HEK293 (cell line): ENCODE results near the gene MMP1.

ENCODE experiments used
- CTCF ChIA-PET: fragments of 350-600 bp; formaldehyde crosslinking; extraction: SDS; loops from one replicate; lab custom pipeline; 2021; ENCODE audit warnings: antibody characterized with exemption; lab: Yijun Ruan, JAX
- POLR2A ChIA-PET: fragments of 300-600 bp; formaldehyde crosslinking; extraction: SDS; loops from one replicate; lab custom pipeline; 2020; ENCODE audit warnings: antibody characterized with exemption, inconsistent platforms; lab: Yijun Ruan, JAX
- H3K27ac ChIP-seq: fragments of 200-500 bp; sonication (Bioruptor generic); 2 replicates; pipeline ENCODE4 v1.5.1; 2014; ENCODE audit warnings: low read depth, low read length, control low read depth, inconsistent platforms; ENCODE audit errors: extremely low read depth
- H3K36me3 ChIP-seq, 2 experiments: fragments of 200-500 bp in 1 of 2; sonication (Bioruptor generic) in 1 of 2; 1 replicate in 1 of 2; 2 replicates in 1 of 2; pipeline ENCODE4 v1.5.1; 2014 to 2017; ENCODE audit warnings: inconsistent platforms in 2 of 2, low read length in 2 of 2; ENCODE audit not compliant: control insufficient read depth in 2 of 2, insufficient read depth in 1 of 2
- H3K4me1 ChIP-seq: fragments of 200-500 bp; sonication (Bioruptor generic); 2 replicates; pipeline ENCODE4 v1.5.1; 2014; ENCODE audit warnings: mild to moderate bottlenecking, low read length, inconsistent platforms; ENCODE audit not compliant: control insufficient read depth, insufficient read depth
- H3K4me3 ChIP-seq: 2 replicates; pipeline ENCODE4 v1.5.1; 2011; ENCODE audit warnings: low read depth, mild to moderate bottlenecking, control low read depth, low read length, moderate library complexity
- H3K9me3 ChIP-seq: fragments of 200-500 bp; sonication (Bioruptor generic); 2 replicates; pipeline ENCODE4 v1.5.1; 2014; ENCODE audit warnings: low read depth, low read length, inconsistent platforms; ENCODE audit not compliant: control insufficient read depth, insufficient read depth
- BCL11B ChIP-seq: fragments of 450-650 bp; formaldehyde crosslinking; IDR thresholded peaks from 2 replicates; pipeline ENCODE4 v1.5.1; 2016; ENCODE audit warnings: low read depth, missing biosample characterization, missing genetic modification characterization
- KLF10 ChIP-seq: fragments of 450-650 bp; IDR thresholded peaks from 2 replicates; pipeline ENCODE4 v1.5.1; 2018; ENCODE audit warnings: missing biosample characterization, mild to moderate bottlenecking, missing genetic modification characterization
- SETDB1 ChIP-seq: IDR thresholded peaks from one replicate; pipeline ENCODE4 v1.6.1; 2017; ENCODE audit warnings: mild to moderate bottlenecking, low read length, moderate library complexity, mixed read lengths; ENCODE audit not compliant: insufficient read length
- TRIM28 ChIP-seq: IDR thresholded peaks from 2 replicates; pipeline ENCODE4 v1.6.1; 2011; ENCODE audit warnings: low read length, control low read depth, borderline replicate concordance
- YY1 ChIP-seq: fragments of 450-650 bp; formaldehyde crosslinking; IDR thresholded peaks from 2 replicates; pipeline ENCODE4 v1.5.1; 2018; ENCODE audit warnings: missing biosample characterization, missing genetic modification characterization
- ZBTB1 ChIP-seq: fragments of 450-650 bp; formaldehyde crosslinking; IDR thresholded peaks from 2 replicates; pipeline ENCODE4 v1.5.1; 2016; ENCODE audit warnings: missing biosample characterization, missing genetic modification characterization
- ZBTB8A ChIP-seq: fragments of 450-650 bp; formaldehyde crosslinking; IDR thresholded peaks from 2 replicates; pipeline ENCODE4 v1.5.1; 2016; ENCODE audit warnings: missing biosample characterization, missing genetic modification characterization
- ZFP3 ChIP-seq: fragments of 450-650 bp; formaldehyde crosslinking; IDR thresholded peaks from 2 replicates; pipeline ENCODE4 v1.5.1; 2016; ENCODE audit warnings: low read depth, missing biosample characterization, missing genetic modification characterization
- ZNF211 ChIP-seq: fragments of 450-650 bp; formaldehyde crosslinking; IDR thresholded peaks from 2 replicates; pipeline ENCODE4 v1.5.1; 2016; ENCODE audit warnings: low read depth, missing biosample characterization, missing genetic modification characterization
- ZNF221 ChIP-seq: fragments of 450-650 bp; formaldehyde crosslinking; IDR thresholded peaks from 2 replicates; pipeline ENCODE4 v1.5.1; 2017; ENCODE audit warnings: missing biosample characterization, missing genetic modification characterization, borderline replicate concordance
- ZNF311 ChIP-seq: fragments of 450-650 bp; formaldehyde crosslinking; IDR thresholded peaks from 2 replicates; pipeline ENCODE4 v1.5.1; 2017; ENCODE audit warnings: missing biosample characterization, missing genetic modification characterization, borderline replicate concordance
- ZNF354C ChIP-seq: fragments of 450-650 bp; formaldehyde crosslinking; IDR thresholded peaks from 2 replicates; pipeline ENCODE4 v1.5.1; 2016; ENCODE audit warnings: missing biosample characterization, missing genetic modification characterization, low read depth, borderline replicate concordance
- ZNF37A ChIP-seq: fragments of 450-650 bp; IDR thresholded peaks from 2 replicates; pipeline ENCODE4 v1.5.1; 2018; ENCODE audit warnings: missing biosample characterization, missing genetic modification characterization
- ZNF416 ChIP-seq: fragments of 450-650 bp; formaldehyde crosslinking; IDR thresholded peaks from 2 replicates; pipeline ENCODE4 v1.5.1; 2016; ENCODE audit warnings: missing biosample characterization, missing genetic modification characterization
- ZNF529 ChIP-seq: fragments of 450-650 bp; formaldehyde crosslinking; IDR thresholded peaks from 2 replicates; pipeline ENCODE4 v1.5.1; 2017; ENCODE audit warnings: missing genetic modification characterization, missing biosample characterization; ENCODE audit not compliant: insufficient replicate concordance
- ZNF701 ChIP-seq: fragments of 450-650 bp; formaldehyde crosslinking; IDR thresholded peaks from 2 replicates; pipeline ENCODE4 v1.5.1; 2016; ENCODE audit warnings: missing biosample characterization, missing genetic modification characterization
- ZSCAN30 ChIP-seq: fragments of 450-650 bp; IDR thresholded peaks from 2 replicates; pipeline ENCODE4 v1.5.1; 2018; ENCODE audit warnings: missing biosample characterization, mild to moderate bottlenecking, missing genetic modification characterization, moderate library complexity
- TF ChIP-seq, protein P1 (sequence below): fragments of 450-650 bp; formaldehyde crosslinking; IDR thresholded peaks from 2 replicates; pipeline ENCODE4 v1.5.1; 2016; ENCODE audit warnings: missing biosample characterization, missing genetic modification characterization, borderline replicate concordance
- TF ChIP-seq, protein P2 (sequence below): fragments of 450-650 bp; formaldehyde crosslinking; IDR thresholded peaks from 2 replicates; pipeline ENCODE4 v1.5.1; 2016; ENCODE audit warnings: missing biosample characterization, missing genetic modification characterization, low read depth
- TF ChIP-seq, protein P3 (sequence below): fragments of 450-650 bp; formaldehyde crosslinking; IDR thresholded peaks from 2 replicates; pipeline ENCODE4 v1.5.1; 2016; ENCODE audit warnings: missing biosample characterization, missing genetic modification characterization

The MMP1 gene

DNA sequence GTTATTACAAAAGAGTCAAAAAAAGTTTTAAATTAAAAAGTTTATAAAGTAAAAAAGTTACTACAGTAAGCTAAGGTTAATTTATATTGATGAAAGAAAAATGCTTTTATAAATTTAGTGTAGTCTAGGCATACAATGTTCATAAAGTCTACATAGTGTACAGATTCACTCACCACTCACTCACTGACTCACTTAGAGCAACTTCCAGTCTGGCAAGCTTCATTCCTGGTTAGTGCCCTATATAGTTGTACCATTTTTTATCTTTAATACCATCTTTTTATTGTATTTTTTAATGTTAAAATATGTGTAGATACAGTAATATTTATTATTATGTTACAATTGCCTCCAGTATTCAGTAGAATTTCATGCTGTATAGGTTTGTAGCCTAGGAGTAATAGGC, 14.9 kb downstream of the MMP1 start:
- Histone ChIP-seq H3K9me3 (no peaks in the 10 kb centered on the region), H3K4me1 (no peaks in the 10 kb centered on the region), H3K27ac (no peak overlapping the region), H3K36me3 (no peaks in the 10 kb centered on the region), H3K4me3 (no peak overlapping the region)
- POLR2A ChIA-PET: no interaction called here
- CTCF ChIA-PET: interaction anchor here (0.9 to 1.8 kb wide), 3 partner anchors 9 to 21 kb away, joined by 3 to 5 read pairs (median 3); no protein-coding TSS in a partner anchor
- TF ChIP-seq SETDB1 (no peak), BCL11B (no peak), ZSCAN30 (no peak), TRIM28 (no peak), ZNF221 (no peak), ZBTB1 (tag by site-specific recombination) (no peak), ZNF354C (no peak), YY1 (tag by site-specific recombination) (no peak), ZNF311 (tag by site-specific recombination) (no peak), ZNF701 (tag by site-specific recombination) (no peak), ZFP3 (tag by site-specific recombination) (no peak), ZNF529 (tag by site-specific recombination) (no peak), ZNF37A (tag by site-specific recombination) (no peak), KLF10 (tag by site-specific recombination) (no peak)
- TF ChIP-seq, protein P1, sequence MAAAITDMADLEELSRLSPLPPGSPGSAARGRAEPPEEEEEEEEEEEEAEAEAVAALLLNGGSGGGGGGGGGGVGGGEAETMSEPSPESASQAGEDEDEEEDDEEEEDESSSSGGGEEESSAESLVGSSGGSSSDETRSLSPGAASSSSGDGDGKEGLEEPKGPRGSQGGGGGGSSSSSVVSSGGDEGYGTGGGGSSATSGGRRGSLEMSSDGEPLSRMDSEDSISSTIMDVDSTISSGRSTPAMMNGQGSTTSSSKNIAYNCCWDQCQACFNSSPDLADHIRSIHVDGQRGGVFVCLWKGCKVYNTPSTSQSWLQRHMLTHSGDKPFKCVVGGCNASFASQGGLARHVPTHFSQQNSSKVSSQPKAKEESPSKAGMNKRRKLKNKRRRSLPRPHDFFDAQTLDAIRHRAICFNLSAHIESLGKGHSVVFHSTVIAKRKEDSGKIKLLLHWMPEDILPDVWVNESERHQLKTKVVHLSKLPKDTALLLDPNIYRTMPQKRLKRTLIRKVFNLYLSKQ (tag by site-specific recombination): no peak
- TF ChIP-seq, protein P2, sequence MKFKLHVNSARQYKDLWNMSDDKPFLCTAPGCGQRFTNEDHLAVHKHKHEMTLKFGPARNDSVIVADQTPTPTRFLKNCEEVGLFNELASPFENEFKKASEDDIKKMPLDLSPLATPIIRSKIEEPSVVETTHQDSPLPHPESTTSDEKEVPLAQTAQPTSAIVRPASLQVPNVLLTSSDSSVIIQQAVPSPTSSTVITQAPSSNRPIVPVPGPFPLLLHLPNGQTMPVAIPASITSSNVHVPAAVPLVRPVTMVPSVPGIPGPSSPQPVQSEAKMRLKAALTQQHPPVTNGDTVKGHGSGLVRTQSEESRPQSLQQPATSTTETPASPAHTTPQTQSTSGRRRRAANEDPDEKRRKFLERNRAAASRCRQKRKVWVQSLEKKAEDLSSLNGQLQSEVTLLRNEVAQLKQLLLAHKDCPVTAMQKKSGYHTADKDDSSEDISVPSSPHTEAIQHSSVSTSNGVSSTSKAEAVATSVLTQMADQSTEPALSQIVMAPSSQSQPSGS (tag by site-specific recombination): no peak
- TF ChIP-seq, protein P3, sequence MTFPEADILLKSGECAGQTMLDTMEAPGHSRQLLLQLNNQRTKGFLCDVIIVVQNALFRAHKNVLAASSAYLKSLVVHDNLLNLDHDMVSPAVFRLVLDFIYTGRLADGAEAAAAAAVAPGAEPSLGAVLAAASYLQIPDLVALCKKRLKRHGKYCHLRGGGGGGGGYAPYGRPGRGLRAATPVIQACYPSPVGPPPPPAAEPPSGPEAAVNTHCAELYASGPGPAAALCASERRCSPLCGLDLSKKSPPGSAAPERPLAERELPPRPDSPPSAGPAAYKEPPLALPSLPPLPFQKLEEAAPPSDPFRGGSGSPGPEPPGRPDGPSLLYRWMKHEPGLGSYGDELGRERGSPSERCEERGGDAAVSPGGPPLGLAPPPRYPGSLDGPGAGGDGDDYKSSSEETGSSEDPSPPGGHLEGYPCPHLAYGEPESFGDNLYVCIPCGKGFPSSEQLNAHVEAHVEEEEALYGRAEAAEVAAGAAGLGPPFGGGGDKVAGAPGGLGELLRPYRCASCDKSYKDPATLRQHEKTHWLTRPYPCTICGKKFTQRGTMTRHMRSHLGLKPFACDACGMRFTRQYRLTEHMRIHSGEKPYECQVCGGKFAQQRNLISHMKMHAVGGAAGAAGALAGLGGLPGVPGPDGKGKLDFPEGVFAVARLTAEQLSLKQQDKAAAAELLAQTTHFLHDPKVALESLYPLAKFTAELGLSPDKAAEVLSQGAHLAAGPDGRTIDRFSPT (tag by site-specific recombination): no peak

DNA sequence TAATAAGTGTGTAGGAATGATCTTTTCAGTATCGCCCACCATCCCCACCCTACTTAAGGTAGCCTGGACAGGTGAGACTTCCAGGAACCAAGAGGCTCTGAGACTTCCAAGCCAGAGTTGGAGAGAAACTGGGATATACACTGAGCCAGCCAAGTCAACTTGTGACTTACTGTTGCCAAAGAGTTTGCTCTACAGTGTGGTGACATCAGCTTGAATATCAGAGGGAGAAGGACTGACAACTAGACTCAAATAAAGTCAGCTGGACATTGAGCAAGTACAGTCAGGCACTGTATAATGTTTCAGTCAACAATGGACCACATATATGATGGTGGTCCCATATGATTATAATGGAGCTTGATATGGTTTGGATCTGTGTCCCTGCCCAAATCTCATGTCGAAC, 16.3 kb downstream of the MMP1 start:
- CTCF ChIA-PET: interaction anchor here (1.0 to 1.2 kb wide), 2 partner anchors 48 to 494 kb away, joined by 3 read pairs; no protein-coding TSS in a partner anchor
- no peak for TF ChIP-seq ZNF211
- TF ChIP-seq ZNF416 (tag by site-specific recombination): no peak
- no peak for TF ChIP-seq ZBTB8A
- Histone ChIP-seq H3K4me1 (no peaks in the 10 kb centered on the region), H3K4me3 (no peak overlapping the region), H3K9me3 (no peaks in the 10 kb centered on the region), H3K36me3 (no peaks in the 10 kb centered on the region), H3K27ac (no peak overlapping the region)
- POLR2A ChIA-PET: no interaction called here
